ENCODE results near the gene KDSR. TPM values are rescaled to one million over a fixed set of nuclear protein-coding genes. Genes with fewer than 3 reads are reported as not detected.

KDSR gene
- total RNA-seq, 1 donor from 2014 or later, result 83.9 TPM

- Mint-ChIP-seq H3K4me1 (peaks cover 44% of the 10 kb centered on the region), H3K36me3 (ENCODE audit: low read depth) (peaks cover 65% of the 10 kb centered on the region), H3K4me3 (peak overlapping the region; percentile 99), H3K27me3 (no peaks in the 10 kb centered on the region), H3K27ac (peak overlapping the region; percentile 51), H3K9me3 (no peaks in the 10 kb centered on the region)
- no peak for DNase-seq
- intact Hi-C loops (cut with micrococcal nuclease), result loop anchor here (5.0 kb wide), 1 partner anchor 793 kb away; the partner anchor contains the start of gene ZCCHC2
Measured at GRCh38 chr18:63315131-63315662, 51.8 kb downstream of the KDSR start.

DNA sequence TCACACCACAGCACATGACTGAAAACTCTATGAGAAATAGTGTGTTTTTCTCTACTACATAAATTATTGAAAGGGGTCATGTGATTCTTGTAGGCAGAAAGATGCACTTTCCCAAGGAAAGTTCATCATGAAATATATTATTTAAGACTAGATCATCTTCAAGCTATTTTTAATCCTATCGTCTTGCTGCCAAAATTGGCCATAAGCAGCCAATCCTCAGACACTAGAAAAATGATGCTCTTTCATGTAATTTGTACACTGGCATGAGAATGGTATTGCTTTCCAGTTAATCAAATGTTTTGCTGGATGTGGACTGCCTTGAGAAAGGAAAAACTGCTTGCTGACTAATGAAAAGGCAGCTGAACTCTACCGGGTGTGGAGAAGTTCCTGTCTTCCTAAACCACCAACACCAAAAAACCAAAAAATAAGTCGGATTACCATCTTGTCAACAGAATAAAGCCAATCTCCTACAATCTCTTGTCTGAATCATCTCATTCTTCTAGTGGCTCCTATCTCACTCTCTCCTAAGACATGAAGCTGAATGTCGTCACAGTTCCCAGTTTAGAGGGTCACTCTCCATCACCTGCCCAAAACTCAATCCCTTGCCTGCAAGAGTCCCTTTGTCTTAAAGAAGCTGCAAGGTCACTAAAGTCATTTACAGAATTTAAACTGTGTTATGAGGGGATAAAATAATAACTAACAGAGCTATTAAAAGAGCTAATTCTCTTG is 52.8 kb downstream of the KDSR start:
- Mint-ChIP-seq H3K4me1 (peaks cover 51% of the 10 kb centered on the region), H3K4me3 (peak overlapping the region; percentile 99), H3K36me3 (ENCODE audit: low read depth) (peaks cover 70% of the 10 kb centered on the region), H3K27me3 (no peaks in the 10 kb centered on the region), H3K9me3 (no peaks in the 10 kb centered on the region), H3K27ac (peak overlapping the region; percentile 77)
- no peak for DNase-seq
- intact Hi-C loops (cut with micrococcal nuclease), result no loop called here

GRCh38 chr18:63313396-63313917 is 53.5 kb downstream of the KDSR start:
- Mint-ChIP-seq H3K4me3 (peak overlapping the region; percentile 99), H3K27ac (peak overlapping the region; percentile 68), H3K4me1 (peaks cover 54% of the 10 kb centered on the region), H3K36me3 (ENCODE audit: low read depth) (peaks cover 65% of the 10 kb centered on the region), H3K9me3 (no peaks in the 10 kb centered on the region), H3K27me3 (no peaks in the 10 kb centered on the region)
- intact Hi-C loops (cut with micrococcal nuclease), result no loop called here
- DNase-seq, result no peak

DNA sequence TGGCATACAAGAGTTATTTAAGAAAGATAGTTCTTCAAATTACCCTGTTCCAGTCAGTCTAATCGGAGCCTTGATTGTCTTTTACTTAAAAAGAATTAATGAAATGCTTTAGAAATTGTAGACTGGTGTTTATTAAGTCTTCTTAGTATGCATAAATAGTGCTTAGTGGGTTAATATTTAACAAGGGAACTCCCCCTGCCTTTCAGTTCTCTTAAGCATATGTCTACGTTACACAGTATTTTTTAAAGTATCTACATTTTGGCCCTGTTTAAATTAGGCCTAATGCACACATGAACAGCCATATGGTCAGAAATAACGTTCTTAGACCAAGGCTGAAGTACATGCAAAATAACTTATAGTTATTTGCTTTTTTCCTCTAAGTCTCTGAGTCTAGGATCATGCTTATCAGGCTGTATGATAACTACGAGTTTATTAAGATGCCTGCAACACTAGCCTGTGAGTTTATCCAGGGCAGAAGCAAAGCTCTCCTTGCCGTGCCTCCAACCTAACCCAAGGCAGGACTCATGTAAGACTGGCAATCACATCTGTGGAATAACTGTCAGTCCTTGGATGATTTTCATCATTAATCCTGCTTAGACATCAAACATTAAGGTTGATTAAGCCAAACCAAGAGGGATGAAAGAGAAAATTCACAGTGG is 54.1 kb downstream of the KDSR start:
- H3K4me1 Mint-ChIP-seq, result peaks cover 59% of the 10 kb centered on the region
- no peaks in the 10 kb centered on the region for H3K9me3 Mint-ChIP-seq
- peaks cover 66% of the 10 kb centered on the region for H3K36me3 Mint-ChIP-seq (ENCODE audit: low read depth)
- peak overlapping the region; percentile 99 for H3K4me3 Mint-ChIP-seq
- intact Hi-C loops (cut with micrococcal nuclease), result no loop called here
- no peaks in the 10 kb centered on the region for H3K27me3 Mint-ChIP-seq
- DNase-seq, result no peak
- peak overlapping the region; percentile 68 for H3K27ac Mint-ChIP-seq

DNA sequence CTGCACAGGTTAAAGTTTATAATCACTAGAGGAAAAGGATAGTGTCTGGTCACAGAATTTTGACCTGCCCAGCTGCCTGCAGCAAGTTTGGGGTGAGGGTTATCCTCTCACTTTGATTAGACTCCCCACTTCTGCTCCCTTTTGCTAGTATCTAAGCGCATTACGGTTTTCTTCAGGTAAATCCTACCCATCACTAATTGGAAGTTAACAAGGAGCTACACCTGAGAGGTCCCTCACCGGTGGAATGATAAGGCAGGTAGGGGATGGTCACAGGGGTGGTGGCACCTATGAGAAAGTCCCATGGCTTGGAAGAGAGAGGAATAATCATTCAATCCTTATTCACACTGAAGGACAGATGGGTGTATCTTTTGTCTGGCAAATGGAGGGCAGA is 55.0 kb downstream of the KDSR start:
- Mint-ChIP-seq H3K36me3 (ENCODE audit: low read depth) (peaks cover 65% of the 10 kb centered on the region), H3K27ac (peak overlapping the region; percentile 31), H3K9me3 (no peaks in the 10 kb centered on the region), H3K4me3 (peak overlapping the region; percentile 36), H3K27me3 (no peaks in the 10 kb centered on the region), H3K4me1 (peaks cover 66% of the 10 kb centered on the region)
- DNase-seq, result no peak
- intact Hi-C loops (cut with micrococcal nuclease), result no loop called here

GRCh38 chr18:63311118-63312018 is 55.6 kb downstream of the KDSR start:
- no peak for DNase-seq
- Mint-ChIP-seq H3K9me3 (no peaks in the 10 kb centered on the region), H3K36me3 (ENCODE audit: low read depth) (peaks cover 66% of the 10 kb centered on the region), H3K4me3 (no peak overlapping the region), H3K4me1 (peaks cover 70% of the 10 kb centered on the region), H3K27ac (peak overlapping the region; percentile 39), H3K27me3 (no peaks in the 10 kb centered on the region)
- intact Hi-C loops (cut with micrococcal nuclease), result no loop called here

DNA sequence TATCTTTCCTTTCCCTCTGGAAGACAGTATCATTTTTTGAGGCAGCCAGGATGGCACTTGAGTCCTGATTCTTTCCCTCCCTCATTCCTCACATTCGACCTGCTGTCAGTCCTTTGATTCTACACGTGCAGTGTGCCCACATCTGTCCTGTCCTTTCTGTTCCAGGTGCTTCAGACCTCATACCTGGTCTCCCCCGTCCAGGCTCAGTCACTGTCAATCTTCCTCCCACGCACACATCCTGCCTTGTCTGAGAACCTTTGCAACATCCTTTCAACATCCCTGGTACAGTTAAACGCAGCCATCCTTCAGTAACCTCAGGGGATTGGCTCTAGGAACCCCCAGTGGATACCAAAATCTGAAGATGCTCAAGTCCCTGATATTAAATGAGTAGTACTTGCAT is 57.6 kb downstream of the KDSR start:
- H3K9me3 Mint-ChIP-seq, result no peaks in the 10 kb centered on the region
- peaks cover 74% of the 10 kb centered on the region for H3K4me1 Mint-ChIP-seq
- DNase-seq, result peak; percentile 76

GRCh38 chr18:63307551-63308200 is 59.3 kb downstream of the KDSR start:
- intact Hi-C loops (cut with micrococcal nuclease), result no loop called here
- H3K4me1 Mint-ChIP-seq, result peaks cover 74% of the 10 kb centered on the region
- H3K4me3 Mint-ChIP-seq, result peak overlapping the region; percentile 5
- peaks cover 61% of the 10 kb centered on the region for H3K36me3 Mint-ChIP-seq (ENCODE audit: low read depth)
- no peak overlapping the region for H3K27ac Mint-ChIP-seq
- DNase-seq, result no peak
- no peaks in the 10 kb centered on the region for H3K27me3 Mint-ChIP-seq
- H3K9me3 Mint-ChIP-seq, result no peaks in the 10 kb centered on the region

More for the DNA sequence above, 57.6 kb downstream of the KDSR start:
- Mint-ChIP-seq H3K36me3 (ENCODE audit: low read depth) (peaks cover 63% of the 10 kb centered on the region), H3K27me3 (no peaks in the 10 kb centered on the region), H3K4me3 (peak overlapping the region; percentile 47), H3K27ac (peak overlapping the region; percentile 15)
- intact Hi-C loops (cut with micrococcal nuclease), result no loop called here

- Mint-ChIP-seq H3K27ac (peak overlapping the region; percentile 17), H3K27me3 (no peaks in the 10 kb centered on the region), H3K36me3 (ENCODE audit: low read depth) (peaks cover 63% of the 10 kb centered on the region), H3K4me3 (no peak overlapping the region), H3K4me1 (peaks cover 76% of the 10 kb centered on the region), H3K9me3 (no peaks in the 10 kb centered on the region)
- intact Hi-C loops (cut with micrococcal nuclease), result no loop called here
- no peak for DNase-seq
Measured at GRCh38 chr18:63306819-63307550, 60.0 kb downstream of the KDSR start.

GRCh38 chr18:63306249-63306648 is 60.8 kb downstream of the KDSR start:
- intact Hi-C loops (cut with micrococcal nuclease), result no loop called here
- Mint-ChIP-seq H3K4me3 (no peak overlapping the region), H3K36me3 (ENCODE audit: low read depth) (peaks cover 62% of the 10 kb centered on the region), H3K9me3 (no peaks in the 10 kb centered on the region), H3K27ac (peak overlapping the region; percentile 5), H3K4me1 (peaks cover 76% of the 10 kb centered on the region), H3K27me3 (no peaks in the 10 kb centered on the region)
- DNase-seq, result no peak

DNA sequence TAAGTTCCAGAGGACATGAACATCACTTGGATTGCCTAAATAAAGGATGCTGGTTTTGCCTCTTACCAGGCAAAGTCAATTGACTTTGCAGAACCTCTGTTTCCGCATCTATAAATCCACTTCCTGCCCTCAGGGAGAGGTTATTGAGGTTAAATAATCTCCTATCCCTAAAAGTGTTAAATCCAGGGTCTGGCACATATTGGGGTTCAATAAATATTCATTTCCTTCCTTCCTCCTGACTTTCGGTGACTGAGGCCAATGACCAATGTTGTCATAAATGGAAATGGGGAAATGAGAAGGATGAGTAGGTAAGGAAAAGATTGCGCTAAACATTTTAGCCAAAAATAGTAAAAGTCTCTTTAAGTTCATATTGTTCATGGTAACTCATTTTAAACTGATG is 63.5 kb downstream of the KDSR start:
- Mint-ChIP-seq H3K27me3 (no peaks in the 10 kb centered on the region), H3K27ac (peak overlapping the region; percentile 74), H3K4me1 (peaks cover 84% of the 10 kb centered on the region), H3K4me3 (peak overlapping the region; percentile 52), H3K36me3 (ENCODE audit: low read depth) (peaks cover 70% of the 10 kb centered on the region), H3K9me3 (no peaks in the 10 kb centered on the region)
- DNase-seq, result peak; percentile 58
- intact Hi-C loops (cut with micrococcal nuclease), result loop anchor here (1.0 to 5.0 kb wide), 3 partner anchors 13 to 69 kb away; no protein-coding TSS in a partner anchor

- intact Hi-C loops (cut with micrococcal nuclease), result loop anchor here (1.0 to 5.0 kb wide), 4 partner anchors 13 to 68 kb away; no protein-coding TSS in a partner anchor
- DNase-seq, result peak; percentile 61
- no peaks in the 10 kb centered on the region for H3K27me3 Mint-ChIP-seq
- H3K9me3 Mint-ChIP-seq, result no peaks in the 10 kb centered on the region
- H3K4me3 Mint-ChIP-seq, result peak overlapping the region; percentile 71
- H3K36me3 Mint-ChIP-seq (ENCODE audit: low read depth), result peaks cover 71% of the 10 kb centered on the region
- H3K27ac Mint-ChIP-seq, result peak overlapping the region; percentile 98
- peaks cover 85% of the 10 kb centered on the region for H3K4me1 Mint-ChIP-seq
Measured at GRCh38 chr18:63302636-63303405, 64.2 kb downstream of the KDSR start.

Measured in activated CD4-positive, alpha-beta T cell treated with anti-CD3 and anti-CD28 coated beads, Interleukin-2, amount 10 ng/mL, durations not matched to agents 24 days and 14 days (primary cell).